ENCODE results near the gene PRDM16. TPM values are rescaled to one million over a fixed set of nuclear protein-coding genes. Genes with fewer than 3 reads are reported as not detected.

The PRDM16 gene
- total and polyA plus RNA-seq, 2 of the 13 experiments (the other 11 are each of a cell fraction or from before 2014, with no cell fraction given): 0.15 to 0.81 TPM

GRCh38 chr1:3471356-3472087, 402.5 kb downstream of the PRDM16 start (continued):
- TF ChIP-seq NONO (IDR thresholded peaks at IDR 0.05) (no peak), NONO (CRISPR knock-in tag; conservative IDR thresholded peaks at IDR 0.05) (peak; percentile 87; the same call in 1 of the 2 replicates), WIZ (CRISPR knock-in tag; IDR thresholded peaks at IDR 0.05) (no peak), HOXA9 (CRISPR knock-in tag; IDR thresholded peaks at IDR 0.05; ENCODE audit: borderline replicate concordance) (no peak), ZNF761 (CRISPR knock-in tag; conservative IDR thresholded peaks at IDR 0.05) (peak; percentile 87; the same call in 1 of the 2 replicates), HNF4G (IDR thresholded peaks at IDR 0.05; ENCODE audit: borderline replicate concordance, low read depth, low read length) (peak; percentile 52; the same call in 1 of the 2 replicates), HNF4G (CRISPR knock-in tag; IDR thresholded peaks at IDR 0.05; ENCODE audit: borderline replicate concordance, low read depth) (no peak), KDM4B (CRISPR knock-in tag; IDR thresholded peaks at IDR 0.05) (no peak), SALL2 (CRISPR knock-in tag; IDR thresholded peaks at IDR 0.05) (peak; percentile 82; the same call in 1 of the 2 replicates), ZFP36L1 (CRISPR knock-in tag; IDR thresholded peaks at IDR 0.05) (0 out of 2 replicates have a peak, but pooled peaks have one; percentile 30), NAIF1 (CRISPR knock-in tag; IDR thresholded peaks at IDR 0.05; ENCODE audit: borderline replicate concordance) (no peak), NR2F6 (IDR thresholded peaks at IDR 0.05) (peak; percentile 80), NR2F6 (CRISPR knock-in tag; IDR thresholded peaks at IDR 0.05) (peak; percentile 77), RXRB (CRISPR knock-in tag; IDR thresholded peaks at IDR 0.05; ENCODE audit: borderline replicate concordance) (peak; percentile 92), SP140L (CRISPR knock-in tag; IDR thresholded peaks at IDR 0.05; ENCODE audit: borderline replicate concordance) (no peak), TBL1XR1 (IDR thresholded peaks at IDR 0.05; ENCODE audit: borderline replicate concordance, low read length, partially characterized antibody) (peak; percentile 39), RFX1 (IDR thresholded peaks at IDR 0.05) (no peak)
- TF ChIP-seq, protein P1, sequence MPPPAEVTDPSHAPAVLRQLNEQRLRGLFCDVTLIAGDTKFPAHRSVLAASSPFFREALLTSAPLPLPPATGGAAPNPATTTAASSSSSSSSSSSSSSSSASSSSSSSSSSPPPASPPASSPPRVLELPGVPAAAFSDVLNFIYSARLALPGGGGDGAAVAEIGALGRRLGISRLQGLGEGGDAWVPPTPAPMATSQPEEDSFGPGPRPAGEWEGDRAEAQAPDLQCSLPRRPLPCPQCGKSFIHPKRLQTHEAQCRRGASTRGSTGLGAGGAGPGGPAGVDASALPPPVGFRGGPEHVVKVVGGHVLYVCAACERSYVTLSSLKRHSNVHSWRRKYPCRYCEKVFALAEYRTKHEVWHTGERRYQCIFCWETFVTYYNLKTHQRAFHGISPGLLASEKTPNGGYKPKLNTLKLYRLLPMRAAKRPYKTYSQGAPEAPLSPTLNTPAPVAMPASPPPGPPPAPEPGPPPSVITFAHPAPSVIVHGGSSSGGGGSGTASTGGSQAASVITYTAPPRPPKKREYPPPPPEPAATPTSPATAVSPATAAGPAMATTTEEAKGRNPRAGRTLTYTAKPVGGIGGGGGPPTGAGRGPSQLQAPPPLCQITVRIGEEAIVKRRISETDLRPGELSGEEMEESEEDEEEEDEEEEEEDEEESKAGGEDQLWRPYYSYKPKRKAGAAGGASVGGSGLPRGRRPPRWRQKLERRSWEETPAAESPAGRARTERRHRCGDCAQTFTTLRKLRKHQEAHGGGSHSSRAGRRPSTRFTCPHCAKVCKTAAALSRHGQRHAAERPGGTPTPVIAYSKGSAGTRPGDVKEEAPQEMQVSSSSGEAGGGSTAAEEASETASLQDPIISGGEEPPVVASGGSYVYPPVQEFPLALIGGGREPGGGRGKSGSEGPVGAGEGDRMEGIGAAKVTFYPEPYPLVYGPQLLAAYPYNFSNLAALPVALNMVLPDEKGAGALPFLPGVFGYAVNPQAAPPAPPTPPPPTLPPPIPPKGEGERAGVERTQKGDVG (CRISPR knock-in tag; IDR thresholded peaks at IDR 0.05; ENCODE audit: borderline replicate concordance): peak; percentile 65
- TF ChIP-seq, protein P2, sequence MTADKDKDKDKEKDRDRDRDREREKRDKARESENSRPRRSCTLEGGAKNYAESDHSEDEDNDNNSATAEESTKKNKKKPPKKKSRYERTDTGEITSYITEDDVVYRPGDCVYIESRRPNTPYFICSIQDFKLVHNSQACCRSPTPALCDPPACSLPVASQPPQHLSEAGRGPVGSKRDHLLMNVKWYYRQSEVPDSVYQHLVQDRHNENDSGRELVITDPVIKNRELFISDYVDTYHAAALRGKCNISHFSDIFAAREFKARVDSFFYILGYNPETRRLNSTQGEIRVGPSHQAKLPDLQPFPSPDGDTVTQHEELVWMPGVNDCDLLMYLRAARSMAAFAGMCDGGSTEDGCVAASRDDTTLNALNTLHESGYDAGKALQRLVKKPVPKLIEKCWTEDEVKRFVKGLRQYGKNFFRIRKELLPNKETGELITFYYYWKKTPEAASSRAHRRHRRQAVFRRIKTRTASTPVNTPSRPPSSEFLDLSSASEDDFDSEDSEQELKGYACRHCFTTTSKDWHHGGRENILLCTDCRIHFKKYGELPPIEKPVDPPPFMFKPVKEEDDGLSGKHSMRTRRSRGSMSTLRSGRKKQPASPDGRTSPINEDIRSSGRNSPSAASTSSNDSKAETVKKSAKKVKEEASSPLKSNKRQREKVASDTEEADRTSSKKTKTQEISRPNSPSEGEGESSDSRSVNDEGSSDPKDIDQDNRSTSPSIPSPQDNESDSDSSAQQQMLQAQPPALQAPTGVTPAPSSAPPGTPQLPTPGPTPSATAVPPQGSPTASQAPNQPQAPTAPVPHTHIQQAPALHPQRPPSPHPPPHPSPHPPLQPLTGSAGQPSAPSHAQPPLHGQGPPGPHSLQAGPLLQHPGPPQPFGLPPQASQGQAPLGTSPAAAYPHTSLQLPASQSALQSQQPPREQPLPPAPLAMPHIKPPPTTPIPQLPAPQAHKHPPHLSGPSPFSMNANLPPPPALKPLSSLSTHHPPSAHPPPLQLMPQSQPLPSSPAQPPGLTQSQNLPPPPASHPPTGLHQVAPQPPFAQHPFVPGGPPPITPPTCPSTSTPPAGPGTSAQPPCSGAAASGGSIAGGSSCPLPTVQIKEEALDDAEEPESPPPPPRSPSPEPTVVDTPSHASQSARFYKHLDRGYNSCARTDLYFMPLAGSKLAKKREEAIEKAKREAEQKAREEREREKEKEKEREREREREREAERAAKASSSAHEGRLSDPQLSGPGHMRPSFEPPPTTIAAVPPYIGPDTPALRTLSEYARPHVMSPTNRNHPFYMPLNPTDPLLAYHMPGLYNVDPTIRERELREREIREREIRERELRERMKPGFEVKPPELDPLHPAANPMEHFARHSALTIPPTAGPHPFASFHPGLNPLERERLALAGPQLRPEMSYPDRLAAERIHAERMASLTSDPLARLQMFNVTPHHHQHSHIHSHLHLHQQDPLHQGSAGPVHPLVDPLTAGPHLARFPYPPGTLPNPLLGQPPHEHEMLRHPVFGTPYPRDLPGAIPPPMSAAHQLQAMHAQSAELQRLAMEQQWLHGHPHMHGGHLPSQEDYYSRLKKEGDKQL (CRISPR knock-in tag; IDR thresholded peaks at IDR 0.05; ENCODE audit: low read depth): peak; percentile 22; the same call in 1 of the 2 replicates
- TF ChIP-seq, protein P3, sequence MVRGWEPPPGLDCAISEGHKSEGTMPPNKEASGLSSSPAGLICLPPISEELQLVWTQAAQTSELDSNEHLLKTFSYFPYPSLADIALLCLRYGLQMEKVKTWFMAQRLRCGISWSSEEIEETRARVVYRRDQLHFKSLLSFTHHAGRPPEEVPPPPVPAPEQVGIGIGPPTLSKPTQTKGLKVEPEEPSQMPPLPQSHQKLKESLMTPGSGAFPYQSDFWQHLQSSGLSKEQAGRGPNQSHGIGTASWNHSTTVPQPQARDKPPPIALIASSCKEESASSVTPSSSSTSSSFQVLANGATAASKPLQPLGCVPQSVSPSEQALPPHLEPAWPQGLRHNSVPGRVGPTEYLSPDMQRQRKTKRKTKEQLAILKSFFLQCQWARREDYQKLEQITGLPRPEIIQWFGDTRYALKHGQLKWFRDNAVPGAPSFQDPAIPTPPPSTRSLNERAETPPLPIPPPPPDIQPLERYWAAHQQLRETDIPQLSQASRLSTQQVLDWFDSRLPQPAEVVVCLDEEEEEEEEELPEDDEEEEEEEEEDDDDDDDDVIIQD (CRISPR knock-in tag; IDR thresholded peaks at IDR 0.05; ENCODE audit: low read depth): peak; percentile 54; the same call in 1 of the 2 replicates
